HG03521 (cell line): ENCODE data around the gene ADAMTS17.
A peak's percentile ranks its signal among the peaks of the same experiment; 100 is the strongest.
"Not testable (repeated sequence)": the region's sequence is repeated elsewhere in the genome, so short reads cannot be mapped to it uniquely, and the experiment has no call there.

ENCODE experiments used
- ATAC-seq: cut with Tn5 transposase; IDR thresholded peaks from one replicate; pipeline ENCODE4 v1.9.1; 2021; ENCODE audit warnings: mild to moderate bottlenecking, moderate library complexity; ENCODE audit not compliant: unreplicated experiment

ADAMTS17 gene

DNA sequence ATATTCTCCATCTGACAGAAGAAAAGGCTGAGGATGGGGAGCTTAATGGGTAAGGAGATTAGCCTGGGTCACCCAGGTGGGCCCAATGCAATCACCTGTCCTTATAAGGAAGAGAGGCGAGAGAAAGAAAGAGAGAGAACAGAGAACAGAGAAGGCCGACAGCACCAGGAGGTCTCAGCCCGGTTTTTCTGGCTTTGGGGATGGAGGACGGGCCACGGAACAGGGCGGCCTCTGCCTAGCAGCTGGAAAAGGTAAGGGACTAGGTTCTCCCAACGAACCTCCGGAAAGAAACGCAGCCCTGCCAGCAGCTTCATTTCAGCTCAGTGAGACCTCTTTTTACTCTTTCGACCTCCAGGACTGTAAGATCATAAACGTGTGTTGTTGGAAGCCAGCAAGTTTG is 412.5 kb downstream of the ADAMTS17 start:
- no peak for ATAC-seq

DNA sequence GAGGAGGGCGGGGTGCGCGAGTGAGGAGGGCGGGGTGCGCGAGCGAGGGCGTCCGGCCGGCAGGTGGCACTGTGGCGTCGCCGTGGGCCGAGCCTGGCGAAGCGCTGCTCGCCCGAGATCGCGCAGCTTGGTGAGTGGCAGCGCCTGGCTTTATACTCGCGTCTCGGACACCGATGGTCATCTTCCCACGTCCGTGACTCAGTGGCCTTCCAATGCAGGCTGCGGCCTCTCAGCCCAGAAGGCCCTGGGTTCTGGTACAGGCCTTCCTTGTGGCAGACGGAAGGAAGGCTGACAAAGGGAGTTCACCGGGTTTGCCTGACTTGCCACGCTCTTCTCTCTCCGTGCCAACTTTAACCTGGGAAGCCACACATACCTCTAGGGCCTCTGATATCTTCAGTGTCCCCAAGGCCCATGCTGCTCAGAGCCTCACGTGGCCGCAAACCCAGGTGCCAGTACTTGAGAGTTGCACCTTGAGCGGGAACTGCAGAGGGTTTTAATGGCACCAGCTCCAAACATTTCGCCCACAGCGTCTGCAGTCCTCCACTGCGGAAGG is 413.3 kb downstream of the ADAMTS17 start:
- ATAC-seq = peak; percentile 87

DNA sequence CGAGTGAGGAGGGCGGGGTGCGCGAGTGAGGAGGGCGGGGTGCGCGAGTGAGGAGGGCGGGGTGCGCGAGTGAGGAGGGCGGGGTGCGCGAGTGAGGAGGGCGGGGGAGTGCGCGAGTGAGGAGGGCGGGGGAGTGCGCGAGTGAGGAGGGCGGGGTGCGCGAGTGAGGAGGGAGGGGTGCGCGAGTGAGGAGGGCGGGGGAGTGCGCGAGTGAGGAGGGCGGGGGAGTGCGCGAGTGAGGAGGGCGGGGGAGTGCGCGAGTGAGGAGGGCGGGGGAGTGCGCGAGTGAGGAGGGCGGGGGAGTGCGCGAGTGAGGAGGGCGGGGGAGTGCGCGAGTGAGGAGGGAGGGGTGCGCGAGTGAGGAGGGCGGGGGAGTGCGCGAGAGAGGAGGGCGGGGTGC is 415.2 kb downstream of the ADAMTS17 start:
- not testable (repeated sequence) for ATAC-seq

DNA sequence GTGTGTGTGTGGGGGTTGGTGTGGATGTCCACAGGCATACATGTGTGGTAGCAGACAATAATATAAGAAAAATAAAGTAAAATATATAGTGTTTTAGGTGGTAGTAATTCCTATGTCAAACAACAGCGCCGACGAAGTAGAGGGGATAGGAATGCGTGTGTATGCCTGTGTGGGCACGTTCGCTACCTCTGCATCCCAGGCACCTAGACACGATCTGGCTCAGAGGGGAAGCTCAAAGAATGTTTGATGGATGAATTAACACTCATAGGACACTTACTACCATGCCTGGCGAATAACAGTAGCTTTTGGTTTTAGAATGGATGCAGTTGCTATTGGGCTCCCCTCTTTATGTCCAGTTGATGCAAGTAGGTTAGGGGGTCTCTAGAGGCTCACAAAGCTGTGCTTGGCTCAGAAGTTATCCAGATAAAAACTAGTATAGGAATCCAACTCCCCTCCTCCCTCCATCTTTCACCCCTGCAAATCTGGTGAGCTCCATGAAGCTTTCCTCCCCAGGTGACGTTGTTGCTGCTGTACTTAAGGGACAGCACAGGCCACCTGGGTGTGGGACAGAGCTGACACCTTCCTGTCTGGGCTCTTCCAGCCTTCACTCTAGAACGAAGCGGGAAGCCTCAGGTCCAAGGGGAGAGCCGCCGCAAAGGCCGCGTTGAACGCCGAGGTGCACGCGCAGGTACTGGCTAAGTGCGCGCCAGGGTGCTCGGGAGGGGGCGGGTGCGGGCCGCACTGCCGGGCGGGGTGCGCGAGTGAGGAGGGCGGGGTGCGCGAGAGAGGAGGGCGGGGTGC is 415.9 kb downstream of the ADAMTS17 start:
- peak; percentile 51 for ATAC-seq

DNA sequence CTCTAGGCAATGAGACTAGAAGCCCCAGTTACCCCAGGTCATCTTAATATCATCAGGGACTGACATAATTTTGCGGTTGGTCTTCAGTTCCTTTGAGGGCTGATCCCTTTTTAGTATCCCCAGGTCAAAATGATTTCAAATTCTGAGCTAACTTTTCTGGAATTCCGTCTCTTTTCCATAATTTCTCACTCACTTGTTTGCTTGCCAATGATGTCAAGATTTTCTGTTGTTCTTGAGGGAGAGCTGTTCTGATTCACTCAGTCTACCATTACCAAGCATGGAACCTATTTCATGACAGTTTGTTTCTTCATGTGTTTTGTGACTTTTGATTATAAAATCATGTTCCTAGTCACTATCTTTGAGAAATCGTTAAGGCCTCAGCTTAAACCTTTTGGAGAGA is 418.1 kb downstream of the ADAMTS17 start:
- no peak for ATAC-seq
